Fibroblast of lung (primary cell): Measurements from ENCODE around the gene RREB1. TPM values are rescaled to one million over a fixed set of nuclear protein-coding genes. Genes with fewer than 3 reads are reported as not detected.
A peak's percentile ranks its signal among the peaks of the same experiment; 100 is the strongest.

Experiments used
- DNase-seq, 2 donors: peaks; one replicate each; pipeline versions ENCODE4 v3.0.0 to v3.0.0-alpha.2; 2010; ENCODE audit warnings: low read depth in 2 of 2
- H2AFZ ChIP-seq: 2 replicates; pipeline ENCODE4 v1.5.1; 2012; ENCODE audit warnings: low read length, control low read depth, inconsistent platforms
- H3K27ac ChIP-seq: 2 replicates; pipeline ENCODE4 v1.5.1; 2011; ENCODE audit warnings: low read length, control low read depth; ENCODE audit not compliant: insufficient read depth
- H3K27me3 ChIP-seq: 2 replicates; pipeline ENCODE4 v1.5.1; 2011; ENCODE audit warnings: mild to moderate bottlenecking, low read length; ENCODE audit not compliant: control insufficient read depth, insufficient read depth
- H3K36me3 ChIP-seq: 2 replicates; pipeline ENCODE4 v1.5.1; 2011; ENCODE audit warnings: low read length; ENCODE audit not compliant: control insufficient read depth, insufficient read depth
- H3K4me1 ChIP-seq: 2 replicates; pipeline ENCODE4 v1.5.1; 2011; ENCODE audit warnings: low read length; ENCODE audit not compliant: control insufficient read depth, insufficient read depth; ENCODE audit errors: extremely low read depth
- H3K4me2 ChIP-seq: 2 replicates; pipeline ENCODE4 v1.5.1; 2011; ENCODE audit warnings: low read length, control low read depth; ENCODE audit not compliant: insufficient read depth; ENCODE audit errors: extremely low read depth
- H3K4me3 ChIP-seq, 4 experiments: fragments of 200-600 bp in 1 of 4; sonication (generic) in 1 of 4; replicated peaks in 1 of 4; 2 replicates each; pipeline ENCODE4 v1.5.1; 2011 to 2016; ENCODE audit warnings: low read length in 4 of 4, low read depth in 3 of 4, mild to moderate bottlenecking in 3 of 4, control low read depth in 2 of 4, inconsistent platforms in 1 of 4, mixed read lengths in 1 of 4; ENCODE audit not compliant: insufficient read depth in 1 of 4; ENCODE audit errors: control extremely low read depth in 1 of 4
- H3K79me2 ChIP-seq: 2 replicates; pipeline ENCODE4 v1.5.1; 2012; ENCODE audit warnings: mild to moderate bottlenecking, low read length, inconsistent platforms; ENCODE audit not compliant: control insufficient read depth, insufficient read depth
- H3K9ac ChIP-seq: 2 replicates; pipeline ENCODE4 v1.5.1; 2011; ENCODE audit warnings: mild to moderate bottlenecking, low read length, control low read depth; ENCODE audit not compliant: insufficient read depth
- H3K9me3 ChIP-seq: 2 replicates; pipeline ENCODE4 v1.5.1; 2012; ENCODE audit warnings: low read depth, low read length; ENCODE audit not compliant: control insufficient read depth, insufficient read depth
- H4K20me1 ChIP-seq: 2 replicates; pipeline ENCODE4 v1.5.1; 2011; ENCODE audit warnings: low read length; ENCODE audit not compliant: control insufficient read depth, insufficient read depth; ENCODE audit errors: extremely low read depth
- CTCF ChIP-seq, 2 donors: IDR thresholded peaks in 1 of 2; conservative IDR thresholded peaks in 1 of 2; 1 replicate in 1 of 2; 2 replicates in 1 of 2; pipeline ENCODE4 v1.5.1; 2011 to 2012; ENCODE audit warnings: low read length in 2 of 2, control low read depth in 1 of 2, inconsistent platforms in 1 of 2, low read depth in 1 of 2, mild to moderate bottlenecking in 1 of 2
- EZH2 ChIP-seq: IDR thresholded peaks from 2 replicates; pipeline ENCODE4 v1.5.1; 2012; ENCODE audit warnings: low read length, control low read depth, mild to moderate bottlenecking; ENCODE audit errors: missing control alignments
- polyA plus RNA-seq, 2 donors: library from polyadenylated mRNA; depleted of rRNA in 1 of 2; stranded (reverse) in 1 of 2; unstranded in 1 of 2; fragments of >200 nt; gene quantifications; 2 replicates each; pipeline ENCODE4 v1.2.1, GENCODE V29; 2011 to 2012; ENCODE audit warnings: missing spikeins in 1 of 2
- total RNA-seq: library from RNA; depleted of rRNA; stranded (reverse); fragments of >200 nt; gene quantifications from 2 replicates; pipeline ENCODE4 v1.2.1, GENCODE V29; 2014

RREB1 gene
- total and polyA plus RNA-seq, 2 donors (not counting 1 experiment from before 2014, with no cell fraction given) = 2.4 to 18.8 TPM

GRCh38 chr6:7267071-7267465 is 159.3 kb downstream of the RREB1 start:
- no peak overlapping the region for H3K27ac ChIP-seq
- H3K4me1 ChIP-seq = peaks cover 5% of the 10 kb centered on the region
- no peaks in the 10 kb centered on the region for H3K36me3 ChIP-seq
- no peaks in the 10 kb centered on the region for H4K20me1 ChIP-seq
- H3K4me3 ChIP-seq = no peak overlapping the region
- no peak for DNase-seq
- H3K9me3 ChIP-seq = no peaks in the 10 kb centered on the region
- no peaks in the 10 kb centered on the region for H3K27me3 ChIP-seq
- TF ChIP-seq CTCF (conservative IDR thresholded peaks at IDR 0.05 in 1 of 2, IDR thresholded peaks at IDR 0.05 in 1 of 2; ENCODE audit: low read depth in 1 of 2, low read length in 2 of 2) (no peak), EZH2 (no peak)
- H3K79me2 ChIP-seq = no peaks in the 10 kb centered on the region
- H2AFZ ChIP-seq = no peak overlapping the region
- no peak overlapping the region for H3K4me2 ChIP-seq
- H3K9ac ChIP-seq = no peak overlapping the region

GRCh38 chr6:7267466-7268091 is 159.8 kb downstream of the RREB1 start:
- Histone ChIP-seq H2AFZ (no peak overlapping the region), H4K20me1 (no peaks in the 10 kb centered on the region)

GRCh38 chr6:7268362-7268761 is 160.6 kb downstream of the RREB1 start:
- no peak for DNase-seq
- no peak overlapping the region for H3K4me3 ChIP-seq

More at GRCh38 chr6:7267466-7268091, 159.8 kb downstream of the RREB1 start:
- Histone ChIP-seq H3K27me3 (no peaks in the 10 kb centered on the region), H3K27ac (no peak overlapping the region), H3K4me1 (peaks cover 5% of the 10 kb centered on the region), H3K9ac (no peak overlapping the region), H3K36me3 (no peaks in the 10 kb centered on the region), H3K79me2 (no peaks in the 10 kb centered on the region), H3K9me3 (no peaks in the 10 kb centered on the region), H3K4me3 (no peak overlapping the region), H3K4me2 (peak overlapping the region; percentile 25)
- peak; percentile 89 to 96 for DNase-seq
- no peak for TF ChIP-seq CTCF (conservative IDR thresholded peaks at IDR 0.05 in 1 of 2, IDR thresholded peaks at IDR 0.05 in 1 of 2; ENCODE audit: low read depth in 1 of 2, low read length in 2 of 2)
- TF ChIP-seq EZH2 = no peak

More at GRCh38 chr6:7268362-7268761, 160.6 kb downstream of the RREB1 start:
- Histone ChIP-seq H3K4me2 (no peak overlapping the region), H3K9ac (no peak overlapping the region), H3K4me1 (peaks cover 5% of the 10 kb centered on the region), H2AFZ (no peak overlapping the region), H4K20me1 (no peaks in the 10 kb centered on the region), H3K27me3 (no peaks in the 10 kb centered on the region), H3K36me3 (no peaks in the 10 kb centered on the region), H3K79me2 (no peaks in the 10 kb centered on the region), H3K9me3 (no peaks in the 10 kb centered on the region), H3K27ac (no peak overlapping the region)
- no peak for TF ChIP-seq CTCF (conservative IDR thresholded peaks at IDR 0.05 in 1 of 2, IDR thresholded peaks at IDR 0.05 in 1 of 2; ENCODE audit: low read depth in 1 of 2, low read length in 2 of 2)
- no peak for TF ChIP-seq EZH2
